K562 (cell line): Measurements from ENCODE around the gene ADORA2A. TPM values are rescaled to one million over a fixed set of nuclear protein-coding genes. Genes with fewer than 3 reads are reported as not detected.

Source experiments
- CBFB ChIP-seq: sonication (generic); formaldehyde crosslinking; IDR thresholded peaks from 2 replicates; pipeline ENCODE4 v1.4.0; 2020; ENCODE audit warnings: mild to moderate bottlenecking, missing genetic modification reagents
- DIDO1 ChIP-seq: fragments of 450-650 bp; IDR thresholded peaks from 2 replicates; pipeline ENCODE4 v1.6.1; 2016; ENCODE audit warnings: low read depth, missing biosample characterization, missing genetic modification characterization
- GATAD2B ChIP-seq: fragments of 450-650 bp; IDR thresholded peaks from 2 replicates; pipeline ENCODE4 v1.6.1; 2017; ENCODE audit warnings: mild to moderate bottlenecking, borderline replicate concordance
- NCOA1 ChIP-seq: fragments of 450-650 bp; IDR thresholded peaks from 2 replicates; pipeline ENCODE4 v1.6.1; 2016; ENCODE audit warnings: low read depth
- NR2C2 ChIP-seq, 2 experiments: fragments of 200-800 bp in 1 of 2; sonication (Bioruptor generic) in 1 of 2; sonication (generic) in 1 of 2; formaldehyde crosslinking in 1 of 2; IDR thresholded peaks; 2 replicates each; pipeline versions ENCODE4 v1.6.1 to v1.8.0; 2016 to 2022; ENCODE audit warnings: mild to moderate bottlenecking in 1 of 2, missing compliant biosample characterization in 1 of 2, missing genetic modification characterization in 1 of 2, missing genetic modification reagents in 1 of 2
- NR4A1 ChIP-seq, 2 experiments: fragments of 250-450 bp in 1 of 2; fragments of 450-650 bp in 1 of 2; sonication (Bioruptor Pico) in 1 of 2; IDR thresholded peaks; 2 replicates each; pipeline versions ENCODE4 v1.4.0 to v1.6.1; 2016 to 2020; ENCODE audit warnings: mild to moderate bottlenecking in 2 of 2, missing compliant biosample characterization in 1 of 2, missing genetic modification characterization in 1 of 2, moderate library complexity in 1 of 2
- PHF20 ChIP-seq: fragments of 450-650 bp; IDR thresholded peaks from 2 replicates; pipeline ENCODE4 v1.6.1; 2018; ENCODE audit not compliant: partially characterized antibody
- SPI1 ChIP-seq: IDR thresholded peaks from 2 replicates; pipeline ENCODE4 v1.6.1; 2011; ENCODE audit warnings: low read depth, low read length, control low read depth, borderline replicate concordance
- SUPT5H ChIP-seq: fragments of 450-650 bp; IDR thresholded peaks from 2 replicates; pipeline ENCODE4 v1.6.1; 2016
- XRCC5 ChIP-seq: fragments of 200-400 bp; formaldehyde crosslinking; IDR thresholded peaks from 2 replicates; pipeline ENCODE4 v1.6.1; 2017; ENCODE audit warnings: low read depth, mild to moderate bottlenecking, low read length
- polyA plus RNA-seq, 8 experiments: library from polyadenylated mRNA; depleted of rRNA in 4 of 8; stranded (reverse) in 5 of 8; unstranded in 3 of 8; fragments of >200 nt; fragmentation: Nextera tagmentation in 2 of 8; fragmentation: Illumina TruSeq in 1 of 8; extraction: Ambion mirVana in 2 of 8; extraction: Trizol in 1 of 8; gene quantifications; 2 replicates each; pipeline versions ENCODE4 v1.2.1 to v1.2.3, GENCODE V29; 2011 to 2014; ENCODE audit warnings: inconsistent platforms in 1 of 8, missing spikeins in 1 of 8
- total RNA-seq, 7 experiments: library from RNA; depleted of rRNA in 6 of 7; stranded (reverse); fragments of >200 nt in 6 of 7; fragmentation: Illumina TruSeq in 2 of 7; extraction: Trizol in 2 of 7; gene quantifications; 2 replicates each; pipeline versions ENCODE4 v1.2.1 to v1.2.3, GENCODE V29; 2011 to 2021; ENCODE audit warnings: low replicate concordance in 1 of 7
- TF ChIP-seq, protein P1 (sequence below): fragments of 450-650 bp; IDR thresholded peaks from 2 replicates; pipeline ENCODE4 v1.6.1; 2016; ENCODE audit warnings: low read depth
- TF ChIP-seq, protein P2 (sequence below): fragments of 450-650 bp; formaldehyde crosslinking; IDR thresholded peaks from 2 replicates; pipeline ENCODE4 v1.4.0; 2022; ENCODE audit warnings: missing genetic modification characterization
- TF ChIP-seq, protein P3 (sequence below): sonication (generic); formaldehyde crosslinking; IDR thresholded peaks from 2 replicates; pipeline ENCODE4 v1.8.0; 2023; ENCODE audit warnings: mild to moderate bottlenecking, missing genetic modification reagents

The ADORA2A gene
- total and polyA plus RNA-seq, 9 of the 15 experiments (the other 6 are each of a cell fraction or from before 2014, with no cell fraction given): 0.15 to 2.1 (median 0.66) TPM; not detected in 2

DNA sequence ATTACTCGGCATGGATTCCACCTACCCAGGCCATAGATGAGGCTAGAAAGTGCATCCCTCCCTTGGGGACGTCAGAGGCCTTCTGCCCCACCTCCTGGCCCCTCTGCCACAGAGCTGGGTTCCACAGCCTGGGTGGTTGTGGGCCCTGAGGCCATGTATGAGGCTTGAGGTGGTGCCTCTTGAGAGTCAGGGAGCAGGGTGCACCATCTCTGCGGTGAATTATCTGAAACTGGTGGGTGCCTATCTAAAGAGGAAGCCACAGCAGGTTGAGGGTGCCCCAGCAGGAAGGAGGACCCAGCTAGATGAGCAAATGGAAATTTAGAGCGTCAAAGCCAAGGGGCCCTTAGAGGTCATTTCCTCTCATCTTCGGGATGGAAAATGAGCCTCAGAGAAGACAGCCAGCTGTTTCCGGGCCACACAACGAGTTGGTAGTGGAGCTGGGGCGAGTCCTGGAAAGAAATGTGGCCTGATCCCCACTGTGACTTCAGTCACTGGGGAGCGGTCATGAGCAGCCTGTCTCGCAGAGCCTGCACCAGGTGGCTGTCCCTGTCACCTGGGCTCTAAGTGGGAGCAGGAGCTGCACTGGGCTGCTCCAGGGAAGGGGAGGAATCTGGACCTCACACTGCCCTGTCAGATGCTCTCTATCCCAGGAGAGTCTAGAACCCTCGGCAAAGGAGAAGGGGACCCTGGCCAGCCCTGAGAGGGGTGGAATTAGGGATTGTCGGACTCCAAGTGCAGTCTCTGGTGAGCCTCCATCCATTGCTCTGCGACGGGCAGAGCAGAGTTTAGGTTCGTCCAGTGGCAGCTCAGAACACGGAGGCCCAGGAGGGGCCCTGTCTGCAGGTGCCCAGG is 7.3 kb downstream of the ADORA2A start (continued):
- TF ChIP-seq, protein P1, sequence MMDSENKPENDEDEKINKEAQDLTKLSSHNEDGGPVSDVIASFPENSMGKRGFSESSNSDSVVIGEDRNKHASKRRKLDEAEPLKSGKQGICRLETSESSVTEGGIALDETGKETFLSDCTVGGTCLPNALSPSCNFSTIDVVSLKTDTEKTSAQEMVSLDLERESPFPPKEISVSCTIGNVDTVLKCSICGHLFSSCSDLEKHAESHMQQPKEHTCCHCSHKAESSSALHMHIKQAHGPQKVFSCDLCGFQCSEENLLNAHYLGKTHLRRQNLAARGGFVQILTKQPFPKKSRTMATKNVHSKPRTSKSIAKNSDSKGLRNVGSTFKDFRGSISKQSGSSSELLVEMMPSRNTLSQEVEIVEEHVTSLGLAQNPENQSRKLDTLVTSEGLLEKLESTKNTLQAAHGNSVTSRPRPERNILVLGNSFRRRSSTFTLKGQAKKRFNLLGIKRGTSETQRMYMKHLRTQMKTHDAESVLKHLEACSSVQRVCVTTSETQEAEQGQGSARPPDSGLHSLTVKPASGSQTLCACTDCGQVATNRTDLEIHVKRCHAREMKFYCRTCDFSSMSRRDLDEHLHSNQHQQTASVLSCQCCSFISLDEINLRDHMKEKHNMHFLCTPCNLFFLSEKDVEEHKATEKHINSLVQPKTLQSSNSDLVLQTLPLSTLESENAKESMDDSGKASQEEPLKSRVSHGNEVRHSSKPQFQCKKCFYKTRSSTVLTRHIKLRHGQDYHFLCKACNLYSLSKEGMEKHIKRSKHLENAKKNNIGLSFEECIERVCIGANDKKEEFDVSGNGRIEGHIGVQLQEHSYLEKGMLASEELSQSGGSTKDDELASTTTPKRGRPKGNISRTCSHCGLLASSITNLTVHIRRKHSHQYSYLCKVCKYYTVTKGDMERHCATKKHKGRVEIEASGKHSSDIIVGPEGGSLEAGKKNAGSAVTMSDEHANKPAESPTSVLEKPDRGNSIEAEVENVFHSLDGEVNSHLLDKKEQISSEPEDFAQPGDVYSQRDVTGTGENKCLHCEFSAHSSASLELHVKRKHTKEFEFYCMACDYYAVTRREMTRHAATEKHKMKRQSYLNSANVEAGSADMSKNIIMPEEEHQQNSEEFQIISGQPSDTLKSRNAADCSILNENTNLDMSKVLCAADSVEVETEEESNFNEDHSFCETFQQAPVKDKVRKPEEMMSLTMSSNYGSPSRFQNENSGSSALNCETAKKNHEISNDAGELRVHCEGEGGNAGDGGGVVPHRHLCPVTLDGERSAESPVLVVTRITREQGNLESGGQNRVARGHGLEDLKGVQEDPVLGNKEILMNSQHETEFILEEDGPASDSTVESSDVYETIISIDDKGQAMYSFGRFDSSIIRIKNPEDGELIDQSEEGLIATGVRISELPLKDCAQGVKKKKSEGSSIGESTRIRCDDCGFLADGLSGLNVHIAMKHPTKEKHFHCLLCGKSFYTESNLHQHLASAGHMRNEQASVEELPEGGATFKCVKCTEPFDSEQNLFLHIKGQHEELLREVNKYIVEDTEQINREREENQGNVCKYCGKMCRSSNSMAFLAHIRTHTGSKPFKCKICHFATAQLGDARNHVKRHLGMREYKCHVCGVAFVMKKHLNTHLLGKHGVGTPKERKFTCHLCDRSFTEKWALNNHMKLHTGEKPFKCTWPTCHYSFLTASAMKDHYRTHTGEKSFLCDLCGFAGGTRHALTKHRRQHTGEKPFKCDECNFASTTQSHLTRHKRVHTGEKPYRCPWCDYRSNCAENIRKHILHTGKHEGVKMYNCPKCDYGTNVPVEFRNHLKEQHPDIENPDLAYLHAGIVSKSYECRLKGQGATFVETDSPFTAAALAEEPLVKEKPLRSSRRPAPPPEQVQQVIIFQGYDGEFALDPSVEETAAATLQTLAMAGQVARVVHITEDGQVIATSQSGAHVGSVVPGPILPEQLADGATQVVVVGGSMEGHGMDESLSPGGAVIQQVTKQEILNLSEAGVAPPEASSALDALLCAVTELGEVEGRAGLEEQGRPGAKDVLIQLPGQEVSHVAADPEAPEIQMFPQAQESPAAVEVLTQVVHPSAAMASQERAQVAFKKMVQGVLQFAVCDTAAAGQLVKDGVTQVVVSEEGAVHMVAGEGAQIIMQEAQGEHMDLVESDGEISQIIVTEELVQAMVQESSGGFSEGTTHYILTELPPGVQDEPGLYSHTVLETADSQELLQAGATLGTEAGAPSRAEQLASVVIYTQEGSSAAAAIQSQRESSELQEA: no peak
- TF ChIP-seq DIDO1 (tag) (no peak), PHF20 (no peak), NCOA1 (no peak), GATAD2B (no peak), SPI1 (0 out of 2 replicates have a peak, but pooled peaks have one; percentile 15), NR2C2 (CRISPR knock-in tag; IDR thresholded peaks at IDR 0.05) (no peak), NR2C2 (tag; IDR thresholded peaks at IDR 0.05) (peak; percentile 31; the same call in 1 of the 2 replicates), XRCC5 (no peak), CBFB (CRISPR knock-in tag) (no peak), SUPT5H (no peak), NR4A1 (CRISPR knock-in tag; IDR thresholded peaks at IDR 0.05) (no peak), NR4A1 (tag; IDR thresholded peaks at IDR 0.05) (no peak)
- TF ChIP-seq, protein P2, sequence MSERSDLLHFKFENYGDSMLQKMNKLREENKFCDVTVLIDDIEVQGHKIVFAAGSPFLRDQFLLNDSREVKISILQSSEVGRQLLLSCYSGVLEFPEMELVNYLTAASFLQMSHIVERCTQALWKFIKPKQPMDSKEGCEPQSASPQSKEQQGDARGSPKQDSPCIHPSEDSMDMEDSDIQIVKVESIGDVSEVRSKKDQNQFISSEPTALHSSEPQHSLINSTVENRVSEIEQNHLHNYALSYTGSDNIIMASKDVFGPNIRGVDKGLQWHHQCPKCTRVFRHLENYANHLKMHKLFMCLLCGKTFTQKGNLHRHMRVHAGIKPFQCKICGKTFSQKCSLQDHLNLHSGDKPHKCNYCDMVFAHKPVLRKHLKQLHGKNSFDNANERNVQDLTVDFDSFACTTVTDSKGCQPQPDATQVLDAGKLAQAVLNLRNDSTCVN (CRISPR knock-in tag): no peak
- TF ChIP-seq, protein P3, sequence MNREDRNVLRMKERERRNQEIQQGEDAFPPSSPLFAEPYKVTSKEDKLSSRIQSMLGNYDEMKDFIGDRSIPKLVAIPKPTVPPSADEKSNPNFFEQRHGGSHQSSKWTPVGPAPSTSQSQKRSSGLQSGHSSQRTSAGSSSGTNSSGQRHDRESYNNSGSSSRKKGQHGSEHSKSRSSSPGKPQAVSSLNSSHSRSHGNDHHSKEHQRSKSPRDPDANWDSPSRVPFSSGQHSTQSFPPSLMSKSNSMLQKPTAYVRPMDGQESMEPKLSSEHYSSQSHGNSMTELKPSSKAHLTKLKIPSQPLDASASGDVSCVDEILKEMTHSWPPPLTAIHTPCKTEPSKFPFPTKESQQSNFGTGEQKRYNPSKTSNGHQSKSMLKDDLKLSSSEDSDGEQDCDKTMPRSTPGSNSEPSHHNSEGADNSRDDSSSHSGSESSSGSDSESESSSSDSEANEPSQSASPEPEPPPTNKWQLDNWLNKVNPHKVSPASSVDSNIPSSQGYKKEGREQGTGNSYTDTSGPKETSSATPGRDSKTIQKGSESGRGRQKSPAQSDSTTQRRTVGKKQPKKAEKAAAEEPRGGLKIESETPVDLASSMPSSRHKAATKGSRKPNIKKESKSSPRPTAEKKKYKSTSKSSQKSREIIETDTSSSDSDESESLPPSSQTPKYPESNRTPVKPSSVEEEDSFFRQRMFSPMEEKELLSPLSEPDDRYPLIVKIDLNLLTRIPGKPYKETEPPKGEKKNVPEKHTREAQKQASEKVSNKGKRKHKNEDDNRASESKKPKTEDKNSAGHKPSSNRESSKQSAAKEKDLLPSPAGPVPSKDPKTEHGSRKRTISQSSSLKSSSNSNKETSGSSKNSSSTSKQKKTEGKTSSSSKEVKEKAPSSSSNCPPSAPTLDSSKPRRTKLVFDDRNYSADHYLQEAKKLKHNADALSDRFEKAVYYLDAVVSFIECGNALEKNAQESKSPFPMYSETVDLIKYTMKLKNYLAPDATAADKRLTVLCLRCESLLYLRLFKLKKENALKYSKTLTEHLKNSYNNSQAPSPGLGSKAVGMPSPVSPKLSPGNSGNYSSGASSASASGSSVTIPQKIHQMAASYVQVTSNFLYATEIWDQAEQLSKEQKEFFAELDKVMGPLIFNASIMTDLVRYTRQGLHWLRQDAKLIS: no peak
